Measurements from ENCODE around the gene RASA3. TPM values are rescaled to one million over a fixed set of nuclear protein-coding genes. Genes with fewer than 3 reads are reported as not detected.
A peak's percentile ranks its signal among the peaks of the same experiment; 100 is the strongest.

RASA3 gene
- total RNA-seq, 1 experiment from 2014 or later = 22.3 TPM

DNA sequence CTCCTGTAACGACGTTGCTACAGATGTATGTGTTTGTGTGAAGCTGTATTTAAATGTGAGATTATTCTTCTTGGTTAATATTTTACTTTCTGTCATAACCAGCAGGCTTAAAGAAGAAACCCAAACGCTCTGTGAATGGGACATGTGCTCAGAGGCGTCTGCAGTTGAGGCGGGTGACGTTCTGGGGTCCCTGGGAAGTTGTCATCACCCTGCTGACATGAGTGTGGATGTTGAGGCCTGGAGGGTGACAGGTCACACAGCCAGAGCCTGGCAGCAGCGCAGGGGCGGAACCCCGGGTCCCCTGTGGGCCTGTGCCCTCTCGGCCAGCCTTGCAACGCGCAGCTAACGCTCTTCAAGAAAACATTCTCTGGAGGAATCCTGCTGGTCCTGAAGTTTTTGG is 16.6 kb downstream of the RASA3 start:
- ChIA-PET CTCF (no interaction called here), POLR2A (no interaction called here)
- Mint-ChIP-seq H3K4me3 (no peak overlapping the region), H3K27ac (peak overlapping the region; percentile 75), H3K27me3 (ENCODE audit: low read depth) (no peaks in the 10 kb centered on the region), H3K9me3 (no peaks in the 10 kb centered on the region; the same call in 1 of the 2 replicates), H3K4me1 (peaks cover 54% of the 10 kb centered on the region), H3K36me3 (no peaks in the 10 kb centered on the region; the same call in 1 of the 2 replicates)
- no peak for TF ChIP-seq ESRRA (CRISPR knock-in tag; IDR thresholded peaks at IDR 0.05; ENCODE audit: borderline replicate concordance)
- no peak for TF ChIP-seq TEAD4 (CRISPR knock-in tag; IDR thresholded peaks at IDR 0.05)
- TF ChIP-seq NR1H2 (CRISPR knock-in tag; IDR thresholded peaks at IDR 0.05) = no peak
- no peak for TF ChIP-seq E2F5 (CRISPR knock-in tag; IDR thresholded peaks at IDR 0.05)
- TF ChIP-seq STAT6 (CRISPR knock-in tag; conservative IDR thresholded peaks at IDR 0.05; ENCODE audit: low read depth) = no peak
- TF ChIP-seq ZNF423 (CRISPR knock-in tag; IDR thresholded peaks at IDR 0.05) = no peak
- TF ChIP-seq HMGA2 (CRISPR knock-in tag; IDR thresholded peaks at IDR 0.05) = no peak
- TF ChIP-seq JAZF1 (CRISPR knock-in tag; IDR thresholded peaks at IDR 0.05) = no peak
- TF ChIP-seq OVOL2 (CRISPR knock-in tag; IDR thresholded peaks at IDR 0.05; ENCODE audit: borderline replicate concordance) = no peak
- no peak for TF ChIP-seq ZNF219 (CRISPR knock-in tag; IDR thresholded peaks at IDR 0.05; ENCODE audit: borderline replicate concordance)
- TF ChIP-seq MYBL2 (CRISPR knock-in tag; IDR thresholded peaks at IDR 0.05) = no peak
- TF ChIP-seq PRDM15 (CRISPR knock-in tag; IDR thresholded peaks at IDR 0.05) = no peak
- no peak for TF ChIP-seq ZNF532 (CRISPR knock-in tag; IDR thresholded peaks at IDR 0.05; ENCODE audit: borderline replicate concordance)
- TF ChIP-seq SMAD3 (CRISPR knock-in tag; IDR thresholded peaks at IDR 0.05; ENCODE audit: borderline replicate concordance) = no peak
- TF ChIP-seq NFYB (CRISPR knock-in tag; conservative IDR thresholded peaks at IDR 0.05; ENCODE audit: low read depth) = no peak
- TF ChIP-seq, protein P1, sequence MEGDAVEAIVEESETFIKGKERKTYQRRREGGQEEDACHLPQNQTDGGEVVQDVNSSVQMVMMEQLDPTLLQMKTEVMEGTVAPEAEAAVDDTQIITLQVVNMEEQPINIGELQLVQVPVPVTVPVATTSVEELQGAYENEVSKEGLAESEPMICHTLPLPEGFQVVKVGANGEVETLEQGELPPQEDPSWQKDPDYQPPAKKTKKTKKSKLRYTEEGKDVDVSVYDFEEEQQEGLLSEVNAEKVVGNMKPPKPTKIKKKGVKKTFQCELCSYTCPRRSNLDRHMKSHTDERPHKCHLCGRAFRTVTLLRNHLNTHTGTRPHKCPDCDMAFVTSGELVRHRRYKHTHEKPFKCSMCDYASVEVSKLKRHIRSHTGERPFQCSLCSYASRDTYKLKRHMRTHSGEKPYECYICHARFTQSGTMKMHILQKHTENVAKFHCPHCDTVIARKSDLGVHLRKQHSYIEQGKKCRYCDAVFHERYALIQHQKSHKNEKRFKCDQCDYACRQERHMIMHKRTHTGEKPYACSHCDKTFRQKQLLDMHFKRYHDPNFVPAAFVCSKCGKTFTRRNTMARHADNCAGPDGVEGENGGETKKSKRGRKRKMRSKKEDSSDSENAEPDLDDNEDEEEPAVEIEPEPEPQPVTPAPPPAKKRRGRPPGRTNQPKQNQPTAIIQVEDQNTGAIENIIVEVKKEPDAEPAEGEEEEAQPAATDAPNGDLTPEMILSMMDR (IDR thresholded peaks at IDR 0.05) = no peak
- no peak for TF ChIP-seq NFE2L1 (CRISPR knock-in tag; IDR thresholded peaks at IDR 0.05)
- DNase-seq (ENCODE audit: low spot score) = no peak
- ATAC-seq = no peak
